GM18951 (cell line): ENCODE data around the gene SNED1.

Source experiments
- POLR2A ChIP-seq: IDR thresholded peaks from 4 replicates; pipeline ENCODE4 v1.6.1; 2011; ENCODE audit warnings: mild to moderate bottlenecking; ENCODE audit not compliant: insufficient read length, insufficient read depth; ENCODE audit errors: extremely low read depth
- in situ Hi-C: fragments of 300-500 bp; cut with MboI; formaldehyde crosslinking; loops from one replicate; pipeline ENCODE4 v1.12.0; 2022; ENCODE audit warnings: low sequenced_read_pairs, mixed read lengths, inconsistent platforms; ENCODE audit not compliant: unreplicated experiment

Gene SNED1

GRCh38 chr2:240963868-240964703 is 34.3 kb upstream of the SNED1 start:
- in situ Hi-C loops, result no loop called here
- TF ChIP-seq POLR2A, result no peak

GRCh38 chr2:240964704-240965295 is 33.6 kb upstream of the SNED1 start:
- TF ChIP-seq POLR2A, result no peak
- in situ Hi-C loops, result no loop called here

GRCh38 chr2:240965296-240965904 is 33.0 kb upstream of the SNED1 start:
- no peak for TF ChIP-seq POLR2A
- in situ Hi-C loops, result no loop called here

GRCh38 chr2:240965905-240966456 is 32.4 kb upstream of the SNED1 start:
- in situ Hi-C loops, result no loop called here
- no peak for TF ChIP-seq POLR2A

GRCh38 chr2:240966457-240966905 is 31.9 kb upstream of the SNED1 start:
- TF ChIP-seq POLR2A, result no peak
- in situ Hi-C loops, result no loop called here

GRCh38 chr2:240966906-240967680 is 31.3 kb upstream of the SNED1 start:
- TF ChIP-seq POLR2A, result no peak
- in situ Hi-C loops, result no loop called here

GRCh38 chr2:240967681-240968621 is 30.5 kb upstream of the SNED1 start:
- no peak for TF ChIP-seq POLR2A
- in situ Hi-C loops, result no loop called here

- in situ Hi-C loops, result no loop called here
- TF ChIP-seq POLR2A, result no peak
These were observed 29.4 kb upstream of the SNED1 start for GRCh38 chr2:240968731-240969624.

GRCh38 chr2:240970104-240970503 is 28.3 kb upstream of the SNED1 start:
- TF ChIP-seq POLR2A, result no peak
- in situ Hi-C loops, result no loop called here

- in situ Hi-C loops, result no loop called here
- TF ChIP-seq POLR2A, result no peak
These were observed 27.6 kb upstream of the SNED1 start for GRCh38 chr2:240970816-240971215.

GRCh38 chr2:240972201-240972600 is 26.2 kb upstream of the SNED1 start:
- in situ Hi-C loops, result no loop called here
- no peak for TF ChIP-seq POLR2A
